Rectal smooth muscle tissue (tissue), 1 donor: ENCODE data around the gene DOK5.

Experiments used
- H3K27ac ChIP-seq: one replicate; pipeline ENCODE4 v1.7.0; 2013; ENCODE audit warnings: low read depth, low read length, inconsistent platforms
- H3K27me3 ChIP-seq: one replicate; pipeline ENCODE4 v1.7.0; 2013; ENCODE audit warnings: low read length; ENCODE audit not compliant: control insufficient read depth, insufficient read depth
- H3K36me3 ChIP-seq: one replicate; pipeline ENCODE4 v1.7.0; 2013; ENCODE audit warnings: low read length; ENCODE audit not compliant: control insufficient read depth, insufficient read depth
- H3K4me1 ChIP-seq: one replicate; pipeline ENCODE4 v1.7.0; 2013; ENCODE audit warnings: low read length; ENCODE audit not compliant: control insufficient read depth, insufficient read depth
- H3K4me3 ChIP-seq: one replicate; pipeline ENCODE4 v1.7.0; 2013; ENCODE audit warnings: low read length
- H3K9ac ChIP-seq: one replicate; pipeline ENCODE4 v1.7.0; 2013; ENCODE audit warnings: low read length

The DOK5 gene

DNA sequence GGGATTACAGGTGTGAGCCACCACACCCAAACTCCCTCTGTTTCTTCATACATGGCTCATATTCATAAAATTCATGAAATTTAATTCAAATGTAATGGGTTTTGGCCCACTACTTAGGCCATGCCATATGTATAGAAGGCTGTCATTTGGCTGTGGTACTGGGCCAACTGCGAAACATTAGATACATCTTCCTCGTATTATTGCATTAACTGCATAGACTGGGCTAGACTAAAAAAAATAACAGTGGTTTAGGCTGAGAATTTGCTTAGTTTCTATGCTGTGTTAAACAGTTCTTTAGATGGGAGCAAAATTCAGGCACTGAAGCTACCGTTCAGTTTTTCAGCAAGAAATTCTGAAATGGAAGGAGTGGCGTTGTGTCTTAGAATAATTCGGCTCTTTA is 133.6 kb downstream of the DOK5 start:
- Histone ChIP-seq H3K9ac (no peak overlapping the region), H3K4me3 (no peak overlapping the region), H3K36me3 (no peaks in the 10 kb centered on the region), H3K27ac (no peak overlapping the region), H3K4me1 (no peaks in the 10 kb centered on the region), H3K27me3 (no peaks in the 10 kb centered on the region)

DNA sequence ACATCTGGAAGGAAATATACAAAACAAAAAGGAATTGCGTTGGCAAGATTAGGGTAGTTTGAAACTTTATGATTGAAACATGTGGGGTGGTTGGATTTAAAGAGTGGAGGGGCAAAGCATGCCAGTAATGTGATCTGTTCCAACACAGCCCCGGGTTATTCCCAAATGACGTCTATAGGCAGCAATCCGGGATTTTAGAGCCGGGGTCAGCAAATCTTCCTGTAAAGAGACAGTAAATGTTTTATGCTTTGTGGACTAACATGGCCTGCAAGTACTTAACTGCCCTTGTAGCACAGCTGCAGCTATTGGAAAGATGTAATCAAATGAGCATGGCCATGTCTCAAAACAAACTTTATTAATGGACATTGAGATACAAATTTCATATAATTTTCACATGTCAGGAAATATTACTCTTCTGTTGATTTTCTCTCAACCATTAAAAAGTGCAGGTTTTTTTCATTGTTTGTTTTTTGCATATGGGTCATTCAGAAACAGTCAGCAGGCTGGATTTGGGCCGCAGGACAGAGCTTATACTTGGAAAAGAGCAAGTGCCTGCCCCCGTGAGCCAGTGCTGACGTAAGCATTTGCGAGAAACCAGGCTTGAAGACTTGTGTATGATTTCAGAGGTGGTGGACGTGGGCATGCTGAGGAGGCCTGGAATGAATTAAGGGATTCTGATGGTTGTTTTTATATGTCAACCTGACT is 136.5 kb downstream of the DOK5 start:
- no peak overlapping the region for H3K27ac ChIP-seq
- H3K9ac ChIP-seq = no peak overlapping the region
- no peak overlapping the region for H3K4me3 ChIP-seq
- H3K4me1 ChIP-seq = no peaks in the 10 kb centered on the region
- no peaks in the 10 kb centered on the region for H3K36me3 ChIP-seq
- H3K27me3 ChIP-seq = no peaks in the 10 kb centered on the region

DNA sequence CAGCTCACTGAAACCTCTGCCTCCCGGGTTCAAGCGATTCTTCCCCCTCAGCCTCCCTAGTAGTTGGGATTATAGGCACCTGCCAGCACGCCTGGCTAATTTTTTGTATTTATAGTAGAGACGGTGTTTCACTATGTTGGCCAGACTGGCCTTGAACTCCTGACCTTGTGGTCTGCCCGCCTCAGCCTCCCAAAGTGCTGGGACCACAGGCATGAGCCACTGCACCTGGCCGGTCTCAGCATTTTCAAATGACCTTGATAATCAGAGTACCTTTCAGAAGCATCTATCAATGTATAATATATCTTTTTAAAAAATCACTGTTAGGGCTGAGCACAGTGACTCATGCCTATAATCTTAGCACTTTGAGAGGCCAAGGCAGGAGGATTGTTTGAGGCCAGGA is 143.0 kb downstream of the DOK5 start:
- no peak overlapping the region for H3K27ac ChIP-seq
- no peaks in the 10 kb centered on the region for H3K4me1 ChIP-seq
- no peak overlapping the region for H3K9ac ChIP-seq
- H3K27me3 ChIP-seq = no peaks in the 10 kb centered on the region
- H3K4me3 ChIP-seq = no peak overlapping the region
- no peaks in the 10 kb centered on the region for H3K36me3 ChIP-seq

DNA sequence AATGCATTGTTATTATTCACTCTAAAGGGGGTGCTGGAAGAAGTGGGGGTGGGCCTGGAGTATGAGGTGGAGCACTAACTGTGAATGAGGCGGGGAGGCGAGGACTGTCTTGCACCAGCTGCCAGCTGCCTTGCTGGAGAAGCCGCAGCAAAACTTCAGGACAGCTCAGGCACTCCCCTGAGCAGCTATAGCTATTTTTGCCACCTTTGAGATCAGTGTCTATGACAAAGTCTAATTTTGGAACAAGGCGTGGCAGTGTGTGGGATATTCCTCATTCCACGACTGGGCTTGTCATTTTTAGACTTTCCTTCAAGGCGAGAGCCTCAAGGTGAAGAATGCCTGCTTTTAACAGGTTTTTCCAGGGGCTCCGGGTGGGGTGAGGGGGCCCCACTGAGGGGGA is 143.8 kb downstream of the DOK5 start:
- no peaks in the 10 kb centered on the region for H3K4me1 ChIP-seq
- no peaks in the 10 kb centered on the region for H3K27me3 ChIP-seq
- no peaks in the 10 kb centered on the region for H3K36me3 ChIP-seq
- no peak overlapping the region for H3K9ac ChIP-seq
- H3K4me3 ChIP-seq = no peak overlapping the region
- H3K27ac ChIP-seq = no peak overlapping the region

DNA sequence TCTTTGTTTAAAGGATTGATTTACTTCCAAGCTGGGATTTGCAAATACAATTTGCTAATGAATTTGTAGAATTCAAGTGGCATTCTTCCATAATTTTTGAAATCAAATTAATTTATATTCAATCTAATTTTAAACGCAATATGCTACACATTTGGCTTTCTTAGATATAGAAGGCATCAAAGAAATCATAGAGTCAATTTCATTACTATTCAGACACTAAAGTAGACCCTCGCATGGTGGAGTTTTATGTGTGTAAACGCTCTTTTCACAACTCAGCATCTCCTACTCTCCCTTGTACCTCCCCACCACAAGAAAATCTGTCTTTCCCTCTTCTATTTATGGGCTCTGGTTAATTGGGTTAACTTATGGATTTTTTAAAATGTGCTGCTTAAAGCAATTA is 144.3 kb downstream of the DOK5 start:
- Histone ChIP-seq H3K4me1 (no peaks in the 10 kb centered on the region), H3K27ac (no peak overlapping the region), H3K9ac (no peak overlapping the region), H3K36me3 (no peaks in the 10 kb centered on the region), H3K4me3 (no peak overlapping the region), H3K27me3 (no peaks in the 10 kb centered on the region)

DNA sequence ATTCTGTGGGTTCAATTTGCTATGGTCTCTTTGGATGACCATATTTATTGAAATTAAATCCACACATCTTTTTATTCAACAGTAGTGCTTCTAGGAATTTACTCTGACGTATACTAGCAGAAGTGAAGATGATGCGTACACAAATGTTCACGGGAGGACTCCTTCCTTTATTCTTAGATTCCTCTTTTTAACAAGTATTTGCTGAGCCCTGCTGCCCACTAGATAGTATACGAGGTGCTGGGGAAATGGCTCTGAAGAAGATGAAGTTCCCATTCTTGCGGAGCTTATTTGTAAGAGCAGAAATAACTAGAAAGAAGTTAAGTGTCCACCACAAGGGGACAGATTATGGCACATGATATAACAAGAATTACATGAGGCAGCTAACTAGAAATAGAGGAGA is 145.2 kb downstream of the DOK5 start:
- H3K36me3 ChIP-seq = no peaks in the 10 kb centered on the region
- no peak overlapping the region for H3K4me3 ChIP-seq
- no peaks in the 10 kb centered on the region for H3K4me1 ChIP-seq
- H3K9ac ChIP-seq = no peak overlapping the region
- no peaks in the 10 kb centered on the region for H3K27me3 ChIP-seq
- H3K27ac ChIP-seq = no peak overlapping the region

DNA sequence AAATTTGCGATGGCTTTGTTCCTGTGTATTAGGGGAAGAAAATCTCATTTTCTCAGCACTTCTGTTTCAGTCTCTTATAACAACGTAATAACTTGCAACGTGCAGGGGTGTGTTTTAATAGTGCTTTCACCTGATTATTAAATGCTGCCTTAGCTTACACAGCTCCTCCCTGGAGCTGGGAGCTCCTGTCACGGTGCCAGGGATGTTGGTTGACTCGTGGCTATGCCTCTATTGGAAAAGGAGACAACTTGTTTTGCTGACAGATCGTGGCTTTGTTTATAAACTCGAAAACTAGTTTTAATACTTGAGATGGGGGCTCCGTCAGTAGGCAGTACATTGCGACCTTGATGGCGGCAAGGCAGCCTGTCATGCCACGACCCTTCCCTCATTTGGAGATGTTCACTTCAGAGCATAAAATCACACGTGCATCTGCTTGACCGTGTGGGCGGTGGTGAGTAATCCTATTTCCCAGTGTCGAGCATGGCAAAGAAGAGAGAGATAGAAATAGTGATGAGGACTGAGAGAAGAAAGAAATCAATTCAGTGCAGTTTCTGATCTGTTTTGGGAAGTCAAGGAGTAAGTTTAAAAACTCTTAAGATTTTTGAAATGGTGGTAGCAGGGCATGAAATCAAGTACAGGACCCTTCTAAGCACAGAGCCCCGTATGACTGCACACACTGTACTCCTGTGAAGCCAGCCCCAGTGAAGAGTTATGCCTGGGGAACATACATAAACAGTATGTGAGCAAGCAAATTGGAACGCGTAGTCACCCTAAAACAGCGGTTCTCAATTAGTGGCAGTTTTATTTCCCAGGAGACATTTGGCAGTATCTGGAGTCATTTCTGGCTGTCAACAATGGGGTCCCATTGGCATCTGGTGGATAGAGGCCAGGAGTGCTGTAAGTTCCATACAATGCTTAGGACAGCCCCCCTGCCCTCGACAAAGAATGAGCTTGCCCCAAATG is 147.2 kb downstream of the DOK5 start:
- Histone ChIP-seq H3K27ac (no peak overlapping the region), H3K4me1 (no peaks in the 10 kb centered on the region), H3K9ac (no peak overlapping the region)

DNA sequence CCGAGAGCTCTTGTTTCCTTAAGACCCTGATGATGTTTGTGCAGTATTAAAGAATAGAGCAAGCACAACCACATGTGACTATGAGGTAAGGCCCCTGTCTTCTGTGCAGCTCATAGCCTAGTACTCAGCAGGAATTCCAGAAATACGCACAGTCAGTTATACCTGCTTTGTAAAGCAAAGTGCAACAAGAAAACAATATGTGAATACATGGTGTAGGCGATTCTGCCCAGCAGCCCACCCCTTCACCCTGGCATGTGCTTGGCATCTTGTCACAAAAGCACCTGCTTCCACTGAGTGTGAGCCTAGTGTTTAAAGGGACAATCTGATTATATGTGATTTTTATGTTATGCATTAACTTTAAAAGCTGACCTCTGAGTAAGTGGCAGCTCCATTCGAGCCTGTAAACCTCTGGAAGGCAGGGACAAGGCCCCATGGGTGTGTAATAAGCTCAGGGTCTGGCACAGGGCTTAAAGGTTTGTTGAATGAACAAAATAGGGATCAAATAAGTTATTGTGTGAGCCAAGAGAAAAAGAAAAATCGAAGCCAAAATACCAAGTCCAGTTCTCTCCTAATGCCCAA is 148.7 kb downstream of the DOK5 start:
- no peak overlapping the region for H3K9ac ChIP-seq
- H3K4me3 ChIP-seq = no peak overlapping the region
- H3K27me3 ChIP-seq = no peaks in the 10 kb centered on the region
- H3K4me1 ChIP-seq = no peaks in the 10 kb centered on the region
- H3K27ac ChIP-seq = no peak overlapping the region
- H3K36me3 ChIP-seq = no peaks in the 10 kb centered on the region

More for the DNA sequence above, 147.2 kb downstream of the DOK5 start:
- Histone ChIP-seq H3K27me3 (no peaks in the 10 kb centered on the region), H3K36me3 (no peaks in the 10 kb centered on the region), H3K4me3 (no peak overlapping the region)

DNA sequence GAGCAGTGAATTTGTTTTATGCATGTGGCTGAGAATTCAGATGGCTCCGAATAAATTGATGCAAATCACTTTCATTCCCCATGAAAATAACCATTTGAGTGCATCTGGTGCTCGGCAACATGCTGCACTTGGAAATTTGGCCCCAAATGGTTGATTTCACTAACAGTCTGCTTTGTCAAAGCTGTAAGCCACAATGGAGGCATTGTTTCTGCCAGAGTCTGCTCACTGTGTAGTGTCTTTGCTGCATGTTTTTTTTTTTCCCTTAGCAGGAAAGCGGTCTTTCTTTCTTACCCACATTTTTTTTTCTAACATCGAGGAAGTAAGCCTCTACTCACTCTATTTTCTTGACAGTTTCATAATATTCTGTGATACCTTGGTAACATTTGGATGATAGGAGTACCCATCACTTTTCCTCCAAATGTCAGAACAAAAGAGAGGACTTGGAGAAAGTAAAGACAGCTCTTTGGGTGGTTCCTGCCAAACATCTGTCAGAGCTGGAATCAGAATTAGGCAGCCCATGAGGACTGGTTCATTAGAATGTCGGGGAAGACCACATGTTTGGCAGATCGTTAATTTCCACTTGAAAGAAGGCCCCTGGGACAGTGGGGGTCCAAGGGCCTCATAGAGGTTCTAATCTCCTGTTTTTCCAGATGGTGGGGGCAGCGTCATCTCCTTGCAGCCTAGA is 149.5 kb downstream of the DOK5 start:
- no peak overlapping the region for H3K4me3 ChIP-seq
- H3K27me3 ChIP-seq = no peaks in the 10 kb centered on the region
- H3K4me1 ChIP-seq = no peaks in the 10 kb centered on the region
- no peak overlapping the region for H3K27ac ChIP-seq
- H3K9ac ChIP-seq = no peak overlapping the region
- no peaks in the 10 kb centered on the region for H3K36me3 ChIP-seq

DNA sequence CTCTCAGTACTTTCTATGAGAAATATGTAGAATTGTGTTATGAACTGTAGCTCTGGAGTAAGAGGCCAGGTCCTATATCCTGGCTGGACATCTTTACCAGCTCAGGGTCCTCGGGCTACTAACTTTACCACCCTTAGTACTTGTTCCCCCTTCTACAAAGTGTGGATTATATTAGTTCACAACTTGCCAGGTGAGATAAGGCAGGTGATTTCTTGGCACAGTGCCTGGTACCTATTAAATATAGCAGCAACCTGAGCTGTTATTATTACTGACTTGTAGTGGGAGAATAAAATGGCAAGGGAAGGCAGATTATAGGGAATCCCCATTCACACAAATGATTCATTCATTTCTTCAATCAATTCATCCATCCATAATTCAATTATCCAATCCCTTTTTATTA is 150.1 kb downstream of the DOK5 start:
- Histone ChIP-seq H3K36me3 (no peaks in the 10 kb centered on the region), H3K27ac (no peak overlapping the region), H3K9ac (no peak overlapping the region), H3K4me1 (no peaks in the 10 kb centered on the region), H3K4me3 (no peak overlapping the region), H3K27me3 (no peaks in the 10 kb centered on the region)

DNA sequence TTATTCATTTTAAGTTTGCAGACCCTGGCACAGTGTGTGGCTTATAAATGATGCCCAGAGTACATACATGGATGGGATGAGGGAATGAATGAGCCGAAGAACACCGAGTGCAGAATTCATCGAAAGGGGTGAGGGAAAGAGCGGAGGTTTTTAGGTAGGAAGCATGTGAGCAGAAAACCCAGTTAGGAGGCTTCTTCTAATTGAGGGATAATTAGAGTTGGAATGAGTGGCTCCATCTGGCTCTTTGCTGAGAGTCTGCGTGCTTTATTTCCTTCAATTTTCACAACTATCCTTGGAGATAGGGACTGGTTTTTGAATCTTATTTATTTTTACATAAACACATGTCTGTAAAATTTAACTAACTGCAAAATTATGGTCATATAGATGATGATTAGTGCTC is 150.7 kb downstream of the DOK5 start:
- no peaks in the 10 kb centered on the region for H3K36me3 ChIP-seq
- no peaks in the 10 kb centered on the region for H3K27me3 ChIP-seq
- no peak overlapping the region for H3K9ac ChIP-seq
- no peak overlapping the region for H3K4me3 ChIP-seq
- H3K27ac ChIP-seq = no peak overlapping the region
- H3K4me1 ChIP-seq = no peaks in the 10 kb centered on the region

DNA sequence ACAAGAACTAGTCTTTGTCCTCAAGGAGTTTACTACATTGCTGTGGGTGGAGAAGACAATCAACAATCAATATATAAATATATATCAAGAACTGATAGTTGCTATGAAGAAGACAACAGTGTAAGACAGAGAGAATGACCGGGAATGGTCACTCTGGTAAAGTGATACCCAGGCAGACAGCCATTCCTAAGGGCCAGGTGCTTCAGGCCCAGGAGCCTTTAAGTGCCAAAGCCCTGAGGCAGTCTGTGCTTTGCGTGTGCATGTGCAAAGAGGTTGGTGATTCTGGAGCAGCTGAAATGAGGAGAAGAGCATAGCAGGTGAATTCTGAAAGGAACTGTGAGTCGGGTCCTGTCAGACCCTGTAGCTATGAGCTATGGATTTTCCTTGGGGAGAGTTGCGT is 154.2 kb downstream of the DOK5 start:
- Histone ChIP-seq H3K27me3 (no peaks in the 10 kb centered on the region), H3K9ac (no peak overlapping the region), H3K4me3 (no peak overlapping the region), H3K36me3 (no peaks in the 10 kb centered on the region), H3K4me1 (no peaks in the 10 kb centered on the region), H3K27ac (no peak overlapping the region)
